GM12878 (cell line): ENCODE results near the gene OR2T6. TPM values are rescaled to one million over a fixed set of nuclear protein-coding genes. Genes with fewer than 3 reads are reported as not detected.

Experiments
- ATAC-seq: fragments of 200-7000 bp; cut with Tn5 transposase; 3 replicates; pipeline ENCODE4 v1.9.1; 2020; ENCODE audit warnings: mild to moderate bottlenecking, moderate library complexity
- BruUV-seq: library from RNA; stranded (reverse); fragments of 400-500 nt; replicated peaks from 2 replicates; lab custom pipeline; 2021; lab: Mats Ljungman, UMichigan
- CTCF ChIA-PET: fragments of 300-600 bp; sonication (Branson Sonifier 250); formaldehyde crosslinking; extraction: SDS; loops from one replicate; lab custom pipeline; 2021; ENCODE audit warnings: inconsistent platforms; lab: Yijun Ruan, JAX
- POLR2A ChIA-PET: fragments of 350-600 bp; formaldehyde crosslinking; extraction: SDS; loops from one replicate; lab custom pipeline; 2021; ENCODE audit warnings: inconsistent platforms; lab: Charles Lee
- RAD21 ChIA-PET: fragments of 300-600 bp; sonication (Branson Sonifier 250); formaldehyde crosslinking; loops from one replicate; lab custom pipeline; 2023; ENCODE audit warnings: antibody characterized with exemption; ENCODE audit not compliant: unreplicated experiment; lab: Charles Lee
- SMC1A ChIA-PET: fragments of 300-600 bp; sonication (Branson Sonifier 250); formaldehyde crosslinking; loops from one replicate; lab custom pipeline; 2023; ENCODE audit not compliant: unreplicated experiment, uncharacterized antibody; lab: Charles Lee
- DNase-seq: peaks from one replicate; pipeline ENCODE4 v3.0.0-alpha.2; 2011; ENCODE audit warnings: low read depth, low spot score
- FAIRE-seq: peaks from 3 replicates; lab custom pipeline; 2011; peaks lifted over from hg19 to GRCh38; lab: Jason Lieb, UNC
- H2AFZ ChIP-seq: 2 replicates; pipeline ENCODE4 v1.6.0; 2011; ENCODE audit warnings: low read depth, low read length, control low read depth; ENCODE audit not compliant: control insufficient read depth
- H3K27ac ChIP-seq: 2 replicates; pipeline ENCODE4 v1.5.1; 2011; ENCODE audit warnings: control low read depth; ENCODE audit not compliant: control insufficient read depth, insufficient read depth
- H3K27me3 ChIP-seq, 2 experiments: replicated peaks in 1 of 2; 2 replicates each; pipeline versions ENCODE4 v1.6.0 to v1.6.1; 2011; ENCODE audit warnings: low read length in 1 of 2; ENCODE audit not compliant: control insufficient read depth in 2 of 2, insufficient read depth in 2 of 2
- H3K36me3 ChIP-seq, 2 experiments: 2 replicates each; pipeline ENCODE4 v1.5.1; 2011; ENCODE audit warnings: low read length in 1 of 2; ENCODE audit not compliant: control insufficient read depth in 2 of 2, insufficient read depth in 2 of 2
- H3K4me1 ChIP-seq: 2 replicates; pipeline ENCODE4 v1.6.1; 2011; ENCODE audit warnings: mild to moderate bottlenecking, low read length, moderate library complexity, mixed read lengths; ENCODE audit not compliant: control insufficient read depth, insufficient read depth
- H3K4me2 ChIP-seq: 2 replicates; pipeline ENCODE4 v1.6.0; 2011; ENCODE audit warnings: control low read depth; ENCODE audit not compliant: control insufficient read depth, insufficient read depth
- H3K4me3 ChIP-seq: fragments of 200-600 bp; sonication (generic); 2 replicates; pipeline ENCODE4 v1.5.1; 2016
- H3K79me2 ChIP-seq: 2 replicates; pipeline ENCODE4 v1.6.0; 2011; ENCODE audit warnings: low read length; ENCODE audit not compliant: control insufficient read depth, insufficient read depth
- H3K9ac ChIP-seq: 2 replicates; pipeline ENCODE4 v1.8.0; 2011; ENCODE audit warnings: low read length, control low read depth, mixed read lengths; ENCODE audit not compliant: control insufficient read depth, insufficient read depth
- H3K9me3 ChIP-seq: replicated peaks from 3 replicates; pipeline ENCODE4 v1.5.1; 2011; ENCODE audit warnings: mild to moderate bottlenecking, low read length; ENCODE audit not compliant: control insufficient read depth, insufficient read depth
- H4K20me1 ChIP-seq: 2 replicates; pipeline ENCODE4 v1.6.0; 2011; ENCODE audit not compliant: control insufficient read depth, insufficient read depth
- BRCA1 ChIP-seq: IDR thresholded peaks from 2 replicates; pipeline ENCODE4 v1.6.1; 2011; ENCODE audit warnings: low read depth, low read length, improper control_type of control experiment
- CHD1 ChIP-seq: IDR thresholded peaks from 2 replicates; pipeline ENCODE4 v1.6.1; 2012; ENCODE audit warnings: low read depth, low read length, improper control_type of control experiment
- CHD2 ChIP-seq: IDR thresholded peaks from 2 replicates; pipeline ENCODE4 v1.6.1; 2011; ENCODE audit warnings: low read depth, low read length, improper control_type of control experiment, borderline replicate concordance
- FOS ChIP-seq: IDR thresholded peaks from 3 replicates; pipeline ENCODE4 v1.6.1; 2011; ENCODE audit warnings: borderline replicate concordance; ENCODE audit not compliant: insufficient read length; ENCODE audit errors: extremely low read depth
- HCFC1 ChIP-seq: fragments of 150-350 bp; IDR thresholded peaks from 2 replicates; pipeline ENCODE4 v1.6.1; 2014; ENCODE audit warnings: low read length
- JUNB ChIP-seq: IDR thresholded peaks from 2 replicates; pipeline ENCODE4 v1.6.1; 2016; ENCODE audit warnings: antibody characterized with exemption, mild to moderate bottlenecking
- KDM1A ChIP-seq: fragments of 200-600 bp; sonication (generic); IDR thresholded peaks from 2 replicates; pipeline ENCODE4 v1.6.1; 2016; ENCODE audit warnings: borderline replicate concordance
- MLLT1 ChIP-seq: fragments of 450-650 bp; IDR thresholded peaks from 2 replicates; pipeline ENCODE4 v1.6.1; 2016; ENCODE audit warnings: mild to moderate bottlenecking
- NFYA ChIP-seq: IDR thresholded peaks from 2 replicates; pipeline ENCODE4 v1.6.1; 2011; ENCODE audit warnings: low read depth, mild to moderate bottlenecking, low read length, improper control_type of control experiment, borderline replicate concordance
- NR2C2 ChIP-seq: IDR thresholded peaks from 2 replicates; pipeline ENCODE4 v1.6.1; 2011; ENCODE audit warnings: borderline replicate concordance, low read depth; ENCODE audit not compliant: control insufficient read depth, insufficient read length
- PML ChIP-seq: IDR thresholded peaks from 2 replicates; pipeline ENCODE4 v1.6.1; 2012; ENCODE audit warnings: low read length, inconsistent platforms
- RBBP5 ChIP-seq: fragments of 200-600 bp; sonication (generic); conservative IDR thresholded peaks from 2 replicates; pipeline ENCODE4 v1.6.1; 2016
- SMAD1 ChIP-seq: fragments of 450-650 bp; IDR thresholded peaks from 2 replicates; pipeline ENCODE4 v1.6.1; 2018; ENCODE audit warnings: mild to moderate bottlenecking, low read depth; ENCODE audit not compliant: partially characterized antibody
- SMARCA5 ChIP-seq: fragments of 450-650 bp; IDR thresholded peaks from 2 replicates; pipeline ENCODE4 v1.6.1; 2017; ENCODE audit warnings: mild to moderate bottlenecking
- SP1 ChIP-seq: IDR thresholded peaks from one replicate; pipeline ENCODE4 v1.6.1; 2011; ENCODE audit warnings: low read depth, low read length
- WGBS: methylation state at CpG from one replicate; pipeline ENCODE4 v1.1.6; 2016; ENCODE audit warnings: low lambda C conversion rate; ENCODE audit not compliant: insufficient replicate concordance, insufficient coverage; ENCODE audit errors: missing lambda C conversion rate; 5-methylcytosine and 5-hydroxymethylcytosine counted together
- in situ Hi-C: fragments of 300-500 bp; cut with MboI; formaldehyde crosslinking; loops from 9 replicates; pipeline ENCODE4 v1.14.3; 2018; ENCODE audit warnings: mixed read lengths
- intact Hi-C: fragments of 100-400 bp; cut with micrococcal nuclease; formaldehyde crosslinking; loops from one replicate; pipeline ENCODE4 v1.14.2; 2022; ENCODE audit not compliant: unreplicated experiment
- polyA plus RNA-seq, 11 experiments: library from polyadenylated mRNA; depleted of rRNA in 4 of 11; unstranded in 6 of 11; stranded (reverse) in 5 of 11; fragments of >200 nt; fragmentation: Nextera tagmentation in 4 of 11; fragmentation: Illumina TruSeq in 1 of 11; extraction: Ambion mirVana in 4 of 11; extraction: Trizol in 1 of 11; gene quantifications; 1 replicate in 1 of 11; 2 replicates in 10 of 11; pipeline versions ENCODE4 v1.2.1 to v1.2.3, GENCODE V29; 2011 to 2016; ENCODE audit warnings: inconsistent platforms in 2 of 11, missing spikeins in 2 of 11, low read depth in 1 of 11
- total RNA-seq, 4 experiments: library from RNA; depleted of rRNA in 3 of 4; stranded (reverse); fragments of >200 nt in 3 of 4; fragmentation: Illumina TruSeq in 1 of 4; extraction: Trizol in 1 of 4; gene quantifications; 2 replicates each; pipeline versions ENCODE4 v1.2.1 to v1.2.3, GENCODE V29; 2013 to 2021
- TF ChIP-seq, protein P1 (sequence below), 3 experiments: IDR thresholded peaks in 2 of 3; conservative IDR thresholded peaks in 1 of 3; 2 replicates each; pipeline ENCODE4 v1.5.1; 2011; ENCODE audit warnings: low read depth in 3 of 3, low read length in 3 of 3, mild to moderate bottlenecking in 3 of 3, control low read depth in 2 of 3, moderate library complexity in 2 of 3, inconsistent platforms in 1 of 3, mixed read lengths in 1 of 3; ENCODE audit not compliant: control insufficient read depth in 2 of 3, insufficient read depth in 1 of 3; ENCODE audit errors: extremely low read depth in 1 of 3
- TF ChIP-seq, protein P2 (sequence below): fragments of 450-650 bp; conservative IDR thresholded peaks from 2 replicates; pipeline ENCODE4 v1.6.1; 2017; ENCODE audit warnings: mild to moderate bottlenecking, moderate library complexity

The OR2T6 gene
- total and polyA plus RNA-seq, 10 of the 15 experiments (the other 5 are each of a cell fraction or from before 2014, with no cell fraction given): not detected

GRCh38 chr1:248388426-248388825, 12.9 kb downstream of the OR2T6 start:
- Histone ChIP-seq H3K4me3 (no peak overlapping the region), H3K36me3 (no peaks in the 10 kb centered on the region), H3K4me2 (no peak overlapping the region), H3K27me3 (no peaks in the 10 kb centered on the region), H2AFZ (no peak overlapping the region), H4K20me1 (no peaks in the 10 kb centered on the region), H3K9me3 (no peaks in the 10 kb centered on the region), H3K4me1 (no peaks in the 10 kb centered on the region), H3K27ac (no peak overlapping the region), H3K79me2 (no peaks in the 10 kb centered on the region), H3K9ac (no peak overlapping the region)
- BruUV-seq: no TSS peak
- ChIA-PET POLR2A (no interaction called here), RAD21 (no interaction called here), CTCF (no interaction called here), SMC1A (interaction anchor here (1.1 kb wide), 1 partner anchor 30 kb away, joined by 3 read pairs; no protein-coding TSS in a partner anchor)
- WGBS: 3% methylated on average over 2 of the region's 2 CpGs
- TF ChIP-seq MLLT1: no peak
- no peak for TF ChIP-seq SP1
- TF ChIP-seq RBBP5: no peak
- TF ChIP-seq, protein P1, sequence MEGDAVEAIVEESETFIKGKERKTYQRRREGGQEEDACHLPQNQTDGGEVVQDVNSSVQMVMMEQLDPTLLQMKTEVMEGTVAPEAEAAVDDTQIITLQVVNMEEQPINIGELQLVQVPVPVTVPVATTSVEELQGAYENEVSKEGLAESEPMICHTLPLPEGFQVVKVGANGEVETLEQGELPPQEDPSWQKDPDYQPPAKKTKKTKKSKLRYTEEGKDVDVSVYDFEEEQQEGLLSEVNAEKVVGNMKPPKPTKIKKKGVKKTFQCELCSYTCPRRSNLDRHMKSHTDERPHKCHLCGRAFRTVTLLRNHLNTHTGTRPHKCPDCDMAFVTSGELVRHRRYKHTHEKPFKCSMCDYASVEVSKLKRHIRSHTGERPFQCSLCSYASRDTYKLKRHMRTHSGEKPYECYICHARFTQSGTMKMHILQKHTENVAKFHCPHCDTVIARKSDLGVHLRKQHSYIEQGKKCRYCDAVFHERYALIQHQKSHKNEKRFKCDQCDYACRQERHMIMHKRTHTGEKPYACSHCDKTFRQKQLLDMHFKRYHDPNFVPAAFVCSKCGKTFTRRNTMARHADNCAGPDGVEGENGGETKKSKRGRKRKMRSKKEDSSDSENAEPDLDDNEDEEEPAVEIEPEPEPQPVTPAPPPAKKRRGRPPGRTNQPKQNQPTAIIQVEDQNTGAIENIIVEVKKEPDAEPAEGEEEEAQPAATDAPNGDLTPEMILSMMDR (IDR thresholded peaks at IDR 0.05 in 2 of 3, conservative IDR thresholded peaks at IDR 0.05 in 1 of 3; ENCODE audit: control insufficient read depth in 2 of 3, extremely low read depth in 1 of 3, insufficient read depth in 1 of 3, low read depth in 3 of 3, low read length in 3 of 3): no peak
- no peak for TF ChIP-seq KDM1A
- no peak for TF ChIP-seq CHD1
- no peak for TF ChIP-seq BRCA1
- no peak for TF ChIP-seq HCFC1
- TF ChIP-seq SMARCA5: no peak
- no peak for TF ChIP-seq FOS
- TF ChIP-seq NFYA: no peak
- no peak for TF ChIP-seq JUNB
- TF ChIP-seq NR2C2: no peak
- no peak for TF ChIP-seq SMAD1
- TF ChIP-seq, protein P2, sequence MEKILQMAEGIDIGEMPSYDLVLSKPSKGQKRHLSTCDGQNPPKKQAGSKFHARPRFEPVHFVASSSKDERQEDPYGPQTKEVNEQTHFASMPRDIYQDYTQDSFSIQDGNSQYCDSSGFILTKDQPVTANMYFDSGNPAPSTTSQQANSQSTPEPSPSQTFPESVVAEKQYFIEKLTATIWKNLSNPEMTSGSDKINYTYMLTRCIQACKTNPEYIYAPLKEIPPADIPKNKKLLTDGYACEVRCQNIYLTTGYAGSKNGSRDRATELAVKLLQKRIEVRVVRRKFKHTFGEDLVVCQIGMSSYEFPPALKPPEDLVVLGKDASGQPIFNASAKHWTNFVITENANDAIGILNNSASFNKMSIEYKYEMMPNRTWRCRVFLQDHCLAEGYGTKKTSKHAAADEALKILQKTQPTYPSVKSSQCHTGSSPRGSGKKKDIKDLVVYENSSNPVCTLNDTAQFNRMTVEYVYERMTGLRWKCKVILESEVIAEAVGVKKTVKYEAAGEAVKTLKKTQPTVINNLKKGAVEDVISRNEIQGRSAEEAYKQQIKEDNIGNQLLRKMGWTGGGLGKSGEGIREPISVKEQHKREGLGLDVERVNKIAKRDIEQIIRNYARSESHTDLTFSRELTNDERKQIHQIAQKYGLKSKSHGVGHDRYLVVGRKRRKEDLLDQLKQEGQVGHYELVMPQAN: no peak
- TF ChIP-seq PML: no peak
- TF ChIP-seq CHD2: no peak
- intact Hi-C loops: no loop called here
- in situ Hi-C loops: no loop called here
- no peak for DNase-seq
- no peak for FAIRE-seq
- no peak for ATAC-seq
